SK-N-MC (cell line): ENCODE data around the gene LPIN1.
"Not testable (repeated sequence)": the region's sequence is repeated elsewhere in the genome, so short reads cannot be mapped to it uniquely, and the experiment has no call there.

Experiments
- EZH2 ChIP-seq: fragments of 200-600 bp; sonication (generic); IDR thresholded peaks from one replicate; pipeline ENCODE4 v1.6.1; 2017; ENCODE audit warnings: antibody characterized with exemption
- FOXP2 ChIP-seq: optimal IDR thresholded peaks from 2 replicates; pipeline ENCODE3; 2011; ENCODE audit warnings: mild to moderate bottlenecking, moderate library complexity; ENCODE audit not compliant: insufficient read depth; ENCODE audit errors: extremely low read length, control extremely low read depth
- POLR2AphosphoS5 ChIP-seq: IDR thresholded peaks from 2 replicates; pipeline ENCODE4 v1.6.1; 2012; ENCODE audit warnings: mild to moderate bottlenecking, low read depth, low read length, borderline replicate concordance

GRCh38 chr2:11822359-11822745 is 75.9 kb downstream of the LPIN1 start:
- not testable (repeated sequence) for TF ChIP-seq EZH2, POLR2AphosphoS5, FOXP2
